ENCODE measurements around the gene HERPUD2.

The HERPUD2 gene

DNA sequence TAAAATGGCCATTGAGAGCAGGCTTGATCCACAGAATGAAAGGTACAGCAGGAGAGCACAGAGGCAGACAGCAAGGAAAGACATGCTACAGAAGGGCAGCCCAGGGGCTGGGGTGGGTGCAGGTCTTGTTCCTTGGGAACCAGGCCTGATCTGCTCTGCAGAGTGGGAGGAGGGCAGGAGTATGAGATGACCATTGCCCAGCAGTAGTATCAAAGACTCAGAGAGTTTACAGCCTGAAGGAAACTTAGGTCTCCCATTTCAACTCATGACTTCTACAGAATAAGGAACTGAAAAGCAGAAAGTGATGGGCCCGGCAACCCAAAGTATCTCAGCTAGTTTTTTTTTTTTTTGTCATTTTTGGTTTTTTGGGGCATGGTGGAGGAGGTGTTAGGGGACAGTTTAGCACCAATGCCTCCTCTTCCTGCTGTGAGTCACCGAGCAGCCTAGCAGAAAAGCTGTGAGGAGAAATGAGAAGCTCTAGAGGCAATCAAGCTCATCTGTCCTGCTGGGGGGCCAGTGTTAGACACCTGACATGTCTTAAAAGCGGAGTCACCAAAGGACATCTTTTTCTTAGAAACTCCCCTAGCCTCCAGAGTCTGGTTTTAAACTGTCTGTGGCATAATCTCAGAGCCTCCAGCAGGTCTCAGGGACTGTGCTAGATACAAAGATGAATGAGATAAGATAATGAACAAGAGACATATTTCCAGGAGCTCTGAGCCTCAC, 34.3 kb upstream of the HERPUD2 start:
- H3K4me3 ChIP-seq (ENCODE audit: low read length) = no peak overlapping the region
- TF ChIP-seq, protein P1, sequence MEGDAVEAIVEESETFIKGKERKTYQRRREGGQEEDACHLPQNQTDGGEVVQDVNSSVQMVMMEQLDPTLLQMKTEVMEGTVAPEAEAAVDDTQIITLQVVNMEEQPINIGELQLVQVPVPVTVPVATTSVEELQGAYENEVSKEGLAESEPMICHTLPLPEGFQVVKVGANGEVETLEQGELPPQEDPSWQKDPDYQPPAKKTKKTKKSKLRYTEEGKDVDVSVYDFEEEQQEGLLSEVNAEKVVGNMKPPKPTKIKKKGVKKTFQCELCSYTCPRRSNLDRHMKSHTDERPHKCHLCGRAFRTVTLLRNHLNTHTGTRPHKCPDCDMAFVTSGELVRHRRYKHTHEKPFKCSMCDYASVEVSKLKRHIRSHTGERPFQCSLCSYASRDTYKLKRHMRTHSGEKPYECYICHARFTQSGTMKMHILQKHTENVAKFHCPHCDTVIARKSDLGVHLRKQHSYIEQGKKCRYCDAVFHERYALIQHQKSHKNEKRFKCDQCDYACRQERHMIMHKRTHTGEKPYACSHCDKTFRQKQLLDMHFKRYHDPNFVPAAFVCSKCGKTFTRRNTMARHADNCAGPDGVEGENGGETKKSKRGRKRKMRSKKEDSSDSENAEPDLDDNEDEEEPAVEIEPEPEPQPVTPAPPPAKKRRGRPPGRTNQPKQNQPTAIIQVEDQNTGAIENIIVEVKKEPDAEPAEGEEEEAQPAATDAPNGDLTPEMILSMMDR (IDR thresholded peaks at IDR 0.05; ENCODE audit: insufficient read depth, low read depth, low read length, missing control alignments) = no peak
- DNase-seq (ENCODE audit: low read depth) = no peak

DNA sequence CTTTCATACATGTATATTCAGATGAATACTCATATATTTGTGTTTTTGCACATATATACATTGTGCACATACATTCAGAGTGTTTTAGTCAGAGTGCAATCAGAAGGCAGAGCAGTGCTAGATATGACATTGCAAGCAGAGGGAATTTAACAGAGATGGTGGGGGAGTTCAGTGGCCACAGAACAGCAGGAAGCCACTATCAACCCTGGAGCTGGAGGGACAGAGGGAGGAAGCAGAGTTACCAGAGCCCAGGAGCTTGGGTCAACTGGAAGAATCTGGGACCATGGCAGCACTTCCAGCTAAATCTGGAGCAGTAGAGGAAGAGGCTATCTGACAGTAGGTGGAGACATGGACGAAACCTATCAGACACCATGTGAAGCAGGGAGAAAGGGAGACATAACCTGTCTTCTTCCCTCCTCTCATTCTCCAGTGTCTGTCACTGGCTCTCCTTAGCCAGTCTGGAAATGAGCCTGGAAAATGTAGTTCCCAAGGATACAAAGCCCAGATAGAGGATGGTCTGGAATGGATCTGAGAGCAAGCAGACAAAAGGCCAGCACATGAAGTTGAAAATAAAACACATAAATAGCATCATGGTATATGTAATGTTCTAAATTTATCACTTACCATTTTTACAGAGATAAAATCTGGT, 33.6 kb upstream of the HERPUD2 start:
- TF ChIP-seq, protein P1 (IDR thresholded peaks at IDR 0.05; ENCODE audit: insufficient read depth, low read depth, low read length, missing control alignments) = no peak
- no peak overlapping the region for H3K4me3 ChIP-seq (ENCODE audit: low read length)
- DNase-seq (ENCODE audit: low read depth) = no peak

DNA sequence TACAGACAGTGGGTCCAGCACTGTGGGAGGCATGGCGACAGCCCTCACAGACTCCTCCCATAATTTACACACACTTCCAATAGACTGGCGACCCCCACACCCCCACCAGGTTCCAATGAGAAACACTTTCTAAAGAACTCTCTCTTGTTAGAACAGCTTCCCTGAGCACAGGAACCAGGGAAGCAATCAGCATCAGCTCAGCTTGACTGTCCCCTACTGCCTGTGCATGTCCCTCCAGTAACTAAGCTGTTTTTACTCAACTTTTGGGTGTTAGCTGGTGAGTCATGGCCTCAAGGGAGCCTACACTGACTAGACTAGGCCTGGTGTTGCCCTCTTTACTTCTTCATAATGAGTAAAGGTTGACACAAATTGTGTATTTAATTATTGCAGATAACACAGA, 32.6 kb upstream of the HERPUD2 start:
- peak; percentile 70 for DNase-seq (ENCODE audit: low read depth)
- TF ChIP-seq, protein P1 (IDR thresholded peaks at IDR 0.05; ENCODE audit: insufficient read depth, low read depth, low read length, missing control alignments) = no peak
- H3K4me3 ChIP-seq (ENCODE audit: low read length) = no peak overlapping the region

DNA sequence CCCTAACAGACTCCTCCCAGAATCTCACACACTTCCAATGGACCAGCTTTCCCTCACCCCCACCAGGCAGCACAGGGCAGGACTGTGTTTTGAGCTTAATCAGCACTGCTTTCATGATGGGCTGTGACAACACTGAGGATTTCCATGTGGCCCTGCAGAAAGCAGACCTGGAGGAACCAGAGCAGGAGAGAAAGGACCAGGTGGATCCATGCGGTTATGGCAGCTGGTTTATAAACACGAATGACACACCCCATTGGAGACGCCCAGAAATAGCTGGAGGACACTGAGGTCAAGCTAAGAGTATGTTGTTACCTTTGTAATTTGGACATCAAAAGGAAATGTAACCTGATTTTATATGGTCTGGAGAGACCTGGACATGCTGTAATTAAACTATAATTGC, 31.7 kb upstream of the HERPUD2 start:
- TF ChIP-seq, protein P1 (IDR thresholded peaks at IDR 0.05; ENCODE audit: insufficient read depth, low read depth, low read length, missing control alignments) = no peak
- no peak for DNase-seq (ENCODE audit: low read depth)
- no peak overlapping the region for H3K4me3 ChIP-seq (ENCODE audit: low read length)

DNA sequence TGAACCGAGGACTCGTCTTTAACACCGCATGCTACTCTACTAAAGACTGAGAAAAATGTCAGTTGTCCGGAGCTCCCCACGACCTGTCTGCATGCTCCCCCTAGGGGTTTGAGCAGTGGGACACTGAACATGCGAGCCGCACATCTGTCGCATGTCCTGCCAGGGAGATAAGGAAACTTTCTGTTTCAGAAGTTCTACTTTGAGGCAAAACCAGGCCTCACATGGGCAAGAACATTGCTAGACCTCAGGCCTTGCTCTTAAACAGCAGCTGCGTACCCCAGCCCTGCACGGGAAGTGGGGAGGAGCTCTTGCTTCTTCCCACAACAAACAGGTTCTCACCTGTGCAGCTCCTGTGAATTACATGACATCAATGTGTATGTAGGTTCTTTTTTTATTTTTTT, 30.3 kb upstream of the HERPUD2 start:
- no peak for DNase-seq (ENCODE audit: low read depth)
- TF ChIP-seq, protein P1 (IDR thresholded peaks at IDR 0.05; ENCODE audit: insufficient read depth, low read depth, low read length, missing control alignments) = no peak
- H3K4me3 ChIP-seq (ENCODE audit: low read length) = no peak overlapping the region

DNA sequence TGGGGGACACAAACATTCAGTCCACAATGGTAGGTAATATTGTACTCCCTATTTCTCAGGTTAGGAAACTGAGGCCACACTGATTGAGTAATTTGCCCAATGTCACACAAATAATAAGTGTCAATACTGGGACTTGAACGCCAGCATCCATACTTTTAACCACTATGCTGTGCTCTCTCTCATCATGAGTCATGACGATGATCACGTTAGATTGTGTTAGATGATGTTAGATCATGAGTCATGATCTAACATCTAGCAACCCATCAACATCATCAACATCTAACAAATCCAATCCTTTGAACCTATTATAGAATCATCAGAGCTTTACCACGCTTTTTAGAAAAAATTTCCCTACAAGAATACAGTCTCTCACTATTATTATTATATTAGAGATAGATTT, 28.1 kb upstream of the HERPUD2 start:
- peak; percentile 72 for DNase-seq (ENCODE audit: low read depth)
- TF ChIP-seq, protein P1 (IDR thresholded peaks at IDR 0.05; ENCODE audit: insufficient read depth, low read depth, low read length, missing control alignments) = no peak

More for the DNA sequence above, 28.1 kb upstream of the HERPUD2 start:
- H3K4me3 ChIP-seq (ENCODE audit: low read length) = no peak overlapping the region
